SK-N-SH treated with all-trans-retinoic acid at 6 μM for 48 hours (cell line): ENCODE data around the gene ANLN.

Experiments used
- ATAC-seq: fragments of 200-7000 bp; cut with Tn5 transposase; 3 replicates; pipeline ENCODE4 v1.9.1; 2020; ENCODE audit warnings: mild to moderate bottlenecking, moderate library complexity
- ARNTL ChIP-seq: fragments of 450-650 bp; formaldehyde crosslinking; IDR thresholded peaks from 2 replicates; pipeline ENCODE4 v1.5.0; 2020; ENCODE audit warnings: low read depth, mild to moderate bottlenecking, moderate library complexity, borderline replicate concordance
- BACH2 ChIP-seq: fragments of 250-450 bp; sonication (Bioruptor Pico); IDR thresholded peaks from 2 replicates; pipeline ENCODE4 v1.9.0; 2021; ENCODE audit warnings: mild to moderate bottlenecking, borderline replicate concordance
- CREB5 ChIP-seq: fragments of 250-450 bp; sonication (Bioruptor Pico); IDR thresholded peaks from 2 replicates; pipeline ENCODE4 v1.5.1; 2020; ENCODE audit warnings: low read depth, mild to moderate bottlenecking, moderate library complexity
- CSDC2 ChIP-seq: fragments of 250-450 bp; sonication (Bioruptor Pico); IDR thresholded peaks from 2 replicates; pipeline ENCODE4 v1.5.0; 2020; ENCODE audit warnings: mild to moderate bottlenecking, moderate library complexity
- CSRNP3 ChIP-seq: fragments of 250-450 bp; sonication (Bioruptor Pico); IDR thresholded peaks from 2 replicates; pipeline ENCODE4 v1.5.1; 2021; ENCODE audit warnings: mild to moderate bottlenecking, moderate library complexity
- ESRRG ChIP-seq: fragments of 250-450 bp; sonication (Bioruptor Pico); IDR thresholded peaks from 2 replicates; pipeline ENCODE4 v1.6.1; 2021; ENCODE audit warnings: mild to moderate bottlenecking
- GLIS3 ChIP-seq: fragments of 250-450 bp; sonication (Bioruptor Pico); IDR thresholded peaks from 2 replicates; pipeline ENCODE4 v1.5.0; 2020; ENCODE audit warnings: mild to moderate bottlenecking, moderate library complexity
- ISL1 ChIP-seq: fragments of 250-450 bp; sonication (Bioruptor Pico); IDR thresholded peaks from 2 replicates; pipeline ENCODE4 v2.1.2; 2022; ENCODE audit warnings: mild to moderate bottlenecking, moderate library complexity
- OSR1 ChIP-seq: fragments of 250-450 bp; sonication (Bioruptor Pico); IDR thresholded peaks from 2 replicates; pipeline ENCODE4 v1.8.0; 2022; ENCODE audit warnings: moderate library complexity, mild to moderate bottlenecking, inconsistent platforms
- PATZ1 ChIP-seq: fragments of 250-450 bp; sonication (Bioruptor Pico); IDR thresholded peaks from 2 replicates; pipeline ENCODE4 v1.8.0; 2020; ENCODE audit warnings: mild to moderate bottlenecking, moderate library complexity, borderline replicate concordance
- POU6F1 ChIP-seq: fragments of 250-450 bp; sonication (Bioruptor Pico); IDR thresholded peaks from 2 replicates; pipeline ENCODE4 v1.8.0; 2021; ENCODE audit warnings: low read depth, mild to moderate bottlenecking, moderate library complexity, borderline replicate concordance
- PPARA ChIP-seq: fragments of 250-450 bp; sonication (Bioruptor Pico); IDR thresholded peaks from 2 replicates; pipeline ENCODE4 v1.5.0; 2020; ENCODE audit warnings: mild to moderate bottlenecking, borderline replicate concordance
- RARB ChIP-seq: fragments of 250-450 bp; sonication (Bioruptor Pico); IDR thresholded peaks from 2 replicates; pipeline ENCODE4 v1.8.0; 2021; ENCODE audit warnings: mild to moderate bottlenecking, moderate library complexity
- SNAI2 ChIP-seq: fragments of 250-450 bp; sonication (Bioruptor Pico); IDR thresholded peaks from 2 replicates; pipeline ENCODE4 v1.5.0; 2020; ENCODE audit warnings: mild to moderate bottlenecking, moderate library complexity
- TCF4 ChIP-seq: fragments of 250-450 bp; sonication (Bioruptor Pico); IDR thresholded peaks from 2 replicates; pipeline ENCODE4 v1.8.0; 2021; ENCODE audit warnings: mild to moderate bottlenecking, moderate library complexity, borderline replicate concordance
- TOX ChIP-seq: fragments of 250-450 bp; sonication (Bioruptor Pico); IDR thresholded peaks from 2 replicates; pipeline ENCODE4 v1.8.0; 2021; ENCODE audit warnings: mild to moderate bottlenecking, moderate library complexity, borderline replicate concordance
- ZC3H10 ChIP-seq: fragments of 250-450 bp; sonication (Bioruptor Pico); IDR thresholded peaks from 2 replicates; pipeline ENCODE4 v1.5.1; 2021; ENCODE audit warnings: mild to moderate bottlenecking, moderate library complexity
- ZFP3 ChIP-seq: fragments of 250-450 bp; sonication (Bioruptor Pico); IDR thresholded peaks from 2 replicates; pipeline ENCODE4 v1.5.0; 2020; ENCODE audit warnings: mild to moderate bottlenecking, moderate library complexity
- ZFP30 ChIP-seq: fragments of 450-650 bp; formaldehyde crosslinking; IDR thresholded peaks from 2 replicates; pipeline ENCODE4 v1.5.0; 2022; ENCODE audit warnings: mild to moderate bottlenecking, moderate library complexity
- ZNF565 ChIP-seq: fragments of 450-650 bp; formaldehyde crosslinking; conservative IDR thresholded peaks from 2 replicates; pipeline ENCODE4 v1.5.0; 2020; ENCODE audit warnings: low read depth, mild to moderate bottlenecking, moderate library complexity
- ZNF70 ChIP-seq: fragments of 450-650 bp; formaldehyde crosslinking; IDR thresholded peaks from 2 replicates; pipeline ENCODE4 v1.5.0; 2020; ENCODE audit warnings: mild to moderate bottlenecking, moderate library complexity
- ZNF8 ChIP-seq: fragments of 450-650 bp; formaldehyde crosslinking; IDR thresholded peaks from 2 replicates; pipeline ENCODE4 v1.5.0; 2020; ENCODE audit warnings: mild to moderate bottlenecking, moderate library complexity

Gene ANLN

GRCh38 chr7:36355490-36355889 is 34.2 kb upstream of the ANLN start:
- ATAC-seq, result no peak
- TF ChIP-seq TCF4 (peak; percentile 34; the same call in 1 of the 2 replicates), ZNF70 (CRISPR knock-in tag) (no peak)
- TF ChIP-seq, all 23 proteins: peak for 1

- TF ChIP-seq BACH2 (no peak), CREB5 (no peak), ZNF565 (no peak), PATZ1 (CRISPR knock-in tag) (no peak), TOX (no peak), RARB (no peak), ARNTL (no peak), ESRRG (CRISPR knock-in tag) (no peak), ZC3H10 (CRISPR knock-in tag) (no peak), SNAI2 (CRISPR knock-in tag) (no peak), ZFP3 (no peak), POU6F1 (CRISPR knock-in tag) (no peak), CSDC2 (CRISPR knock-in tag) (no peak), ZFP30 (CRISPR knock-in tag) (no peak), CSRNP3 (no peak), ZNF8 (no peak), PPARA (CRISPR knock-in tag) (no peak), ZNF70 (CRISPR knock-in tag) (no peak), TCF4 (no peak), ISL1 (CRISPR knock-in tag) (no peak)
- no peak for ATAC-seq
Measured at GRCh38 chr7:36357054-36357453, 32.6 kb upstream of the ANLN start.

GRCh38 chr7:36358589-36358988 is 31.1 kb upstream of the ANLN start:
- ATAC-seq, result no peak
- TF ChIP-seq PPARA (CRISPR knock-in tag), result no peak
- TF ChIP-seq RARB, result no peak
- TF ChIP-seq ZNF565, result no peak
- TF ChIP-seq CREB5, result no peak
- no peak for TF ChIP-seq TCF4
- no peak for TF ChIP-seq GLIS3 (CRISPR knock-in tag)
- no peak for TF ChIP-seq ZFP3
- no peak for TF ChIP-seq CSRNP3
- no peak for TF ChIP-seq OSR1
- TF ChIP-seq ZFP30 (CRISPR knock-in tag), result no peak
- no peak for TF ChIP-seq TOX
- no peak for TF ChIP-seq ISL1 (CRISPR knock-in tag)
- TF ChIP-seq ESRRG (CRISPR knock-in tag), result no peak
- no peak for TF ChIP-seq CSDC2 (CRISPR knock-in tag)
- TF ChIP-seq BACH2, result no peak
- no peak for TF ChIP-seq ARNTL
- TF ChIP-seq PATZ1 (CRISPR knock-in tag), result no peak
- TF ChIP-seq SNAI2 (CRISPR knock-in tag), result no peak
- no peak for TF ChIP-seq ZNF70 (CRISPR knock-in tag)
